DND-41 (cell line): Measurements from ENCODE around the gene GARIN5B.

Experiments used
- ATAC-seq: fragments of 200-7000 bp; cut with Tn5 transposase; 3 replicates; pipeline ENCODE4 v1.9.1; 2021; ENCODE audit warnings: low read depth; ENCODE audit not compliant: insufficient read depth
- DNase-seq: peaks from one replicate; pipeline ENCODE4 v3.0.0-alpha.2; 2020
- H2AFZ ChIP-seq: 2 replicates; pipeline ENCODE4 v1.6.0; 2012; ENCODE audit warnings: low read depth, low read length
- H3K27ac ChIP-seq: 2 replicates; pipeline ENCODE4 v1.5.1; 2012; ENCODE audit warnings: low read length, inconsistent platforms
- H3K27me3 ChIP-seq: fragments of 200-600 bp; sonication (generic); 2 replicates; pipeline ENCODE4 v1.6.0; 2012; ENCODE audit warnings: low read length, mild to moderate bottlenecking, inconsistent platforms; ENCODE audit not compliant: insufficient read depth, poor library complexity
- H3K36me3 ChIP-seq: 2 replicates; pipeline ENCODE4 v1.5.1; 2012; ENCODE audit warnings: low read length, inconsistent platforms; ENCODE audit not compliant: insufficient read depth
- H3K4me1 ChIP-seq: 2 replicates; pipeline ENCODE4 v1.5.1; 2012; ENCODE audit warnings: mild to moderate bottlenecking, low read length; ENCODE audit not compliant: insufficient read depth
- H3K4me2 ChIP-seq: 2 replicates; pipeline ENCODE4 v1.6.0; 2012; ENCODE audit warnings: mild to moderate bottlenecking, moderate library complexity, low read length, inconsistent platforms; ENCODE audit not compliant: insufficient read depth
- H3K4me3 ChIP-seq, 2 experiments: fragments of 200-600 bp in 1 of 2; shearing (Covaris generic) in 1 of 2; 2 replicates each; pipeline ENCODE4 v1.5.1; 2012 to 2016; ENCODE audit warnings: inconsistent platforms in 2 of 2, low read length in 2 of 2, mild to moderate bottlenecking in 2 of 2, low read depth in 1 of 2, moderate library complexity in 1 of 2
- H3K79me2 ChIP-seq: 2 replicates; pipeline ENCODE4 v1.6.0; 2012; ENCODE audit warnings: low read length, inconsistent platforms; ENCODE audit not compliant: insufficient read depth
- H3K9ac ChIP-seq: 2 replicates; pipeline ENCODE4 v1.6.0; 2012; ENCODE audit warnings: low read depth, mild to moderate bottlenecking, inconsistent platforms, low read length, moderate library complexity
- H3K9me3 ChIP-seq: 2 replicates; pipeline ENCODE4 v1.5.1; 2012; ENCODE audit warnings: low read length, moderate library complexity, mild to moderate bottlenecking, inconsistent platforms; ENCODE audit not compliant: insufficient read depth, severe bottlenecking
- H4K20me1 ChIP-seq: 2 replicates; pipeline ENCODE4 v1.6.0; 2012; ENCODE audit warnings: low read length; ENCODE audit not compliant: insufficient read depth
- CTCF ChIP-seq: IDR thresholded peaks from 2 replicates; pipeline ENCODE4 v1.5.1; 2012; ENCODE audit warnings: borderline replicate concordance, low read length, moderate library complexity, mild to moderate bottlenecking; ENCODE audit not compliant: poor library complexity, severe bottlenecking; ENCODE audit errors: extremely low read depth
- EZH2 ChIP-seq: IDR thresholded peaks from 3 replicates; pipeline ENCODE4 v1.6.1; 2012; ENCODE audit warnings: borderline replicate concordance, low read depth, mild to moderate bottlenecking, moderate library complexity, low read length, inconsistent platforms; ENCODE audit not compliant: severe bottlenecking

Gene GARIN5B

GRCh38 chr19:55377356-55378131 is 14.5 kb upstream of the GARIN5B start:
- peaks cover 13% of the 10 kb centered on the region for H3K79me2 ChIP-seq
- H3K9me3 ChIP-seq = no peaks in the 10 kb centered on the region
- H3K36me3 ChIP-seq = no peaks in the 10 kb centered on the region
- no peak for TF ChIP-seq CTCF
- no peak for TF ChIP-seq EZH2
- peaks cover 12% of the 10 kb centered on the region for H3K4me1 ChIP-seq
- ATAC-seq (no peak), DNase-seq (no peak)
- H3K9ac ChIP-seq = no peak overlapping the region
- no peak overlapping the region for H3K4me3 ChIP-seq
- no peaks in the 10 kb centered on the region for H3K27me3 ChIP-seq
- H2AFZ ChIP-seq = no peak overlapping the region
- peaks cover 2% of the 10 kb centered on the region; the same call in 1 of the 2 replicates for H4K20me1 ChIP-seq
- H3K4me2 ChIP-seq = no peak overlapping the region
- H3K27ac ChIP-seq = no peak overlapping the region

GRCh38 chr19:55376241-55376933 is 13.3 kb upstream of the GARIN5B start, which contains the start of gene TMEM190:
Gene TMEM190 (plus strand): TSS chr19:55376826. CDS start chr19:55376854, 28 bp downstream.
- H3K27me3 ChIP-seq = no peaks in the 10 kb centered on the region
- H3K9ac ChIP-seq = no peak within 1 kb of the TSS
- H3K4me1 ChIP-seq = peaks cover under 1% of the 10 kb centered on the region
- no peak within 1 kb of the TSS for H2AFZ ChIP-seq
- no peak within 1 kb of the TSS for H3K4me2 ChIP-seq
- no peaks in the 10 kb centered on the region for H3K9me3 ChIP-seq
- ATAC-seq (no peak), DNase-seq (no peak)
- H3K27ac ChIP-seq = no peak within 1 kb of the TSS
- no peak within 1 kb of the TSS for H3K4me3 ChIP-seq
- TF ChIP-seq EZH2 = no peak
- no peak for TF ChIP-seq CTCF
- H3K36me3 ChIP-seq = no peaks in the 10 kb centered on the region
- H3K79me2 ChIP-seq = 0 out of 2 replicates have a peak, but pooled peaks cover 1% of the 10 kb centered on the region
- H4K20me1 ChIP-seq = peaks cover 2% of the 10 kb centered on the region; the same call in 1 of the 2 replicates

- Histone ChIP-seq H3K4me1 (no peaks in the 10 kb centered on the region), H3K4me3 (no peak overlapping the region)
These were observed 11.1 kb upstream of the GARIN5B start for GRCh38 chr19:55373993-55374757.

More at GRCh38 chr19:55373993-55374757, 11.1 kb upstream of the GARIN5B start:
- ATAC-seq (no peak), DNase-seq (no peak)
- Histone ChIP-seq H4K20me1 (peaks cover 2% of the 10 kb centered on the region; the same call in 1 of the 2 replicates), H3K27ac (no peak overlapping the region), H3K27me3 (no peaks in the 10 kb centered on the region), H2AFZ (no peak overlapping the region), H3K4me2 (no peak overlapping the region), H3K79me2 (no peaks in the 10 kb centered on the region), H3K9me3 (no peaks in the 10 kb centered on the region), H3K9ac (no peak overlapping the region), H3K36me3 (no peaks in the 10 kb centered on the region)
- TF ChIP-seq EZH2 = no peak
- no peak for TF ChIP-seq CTCF
